Activated CD4-positive, alpha-beta T cell treated with anti-CD3 and anti-CD28 coated beads, Interleukin-2, amount 50 U/mL, for 48 hours (primary cell): ENCODE measurements around the gene ZFHX3.

Source experiments
- DNase-seq, 2 experiments: peaks; one replicate each; pipeline ENCODE4 v3.0.0-alpha.2; 2020

The ZFHX3 gene

DNA sequence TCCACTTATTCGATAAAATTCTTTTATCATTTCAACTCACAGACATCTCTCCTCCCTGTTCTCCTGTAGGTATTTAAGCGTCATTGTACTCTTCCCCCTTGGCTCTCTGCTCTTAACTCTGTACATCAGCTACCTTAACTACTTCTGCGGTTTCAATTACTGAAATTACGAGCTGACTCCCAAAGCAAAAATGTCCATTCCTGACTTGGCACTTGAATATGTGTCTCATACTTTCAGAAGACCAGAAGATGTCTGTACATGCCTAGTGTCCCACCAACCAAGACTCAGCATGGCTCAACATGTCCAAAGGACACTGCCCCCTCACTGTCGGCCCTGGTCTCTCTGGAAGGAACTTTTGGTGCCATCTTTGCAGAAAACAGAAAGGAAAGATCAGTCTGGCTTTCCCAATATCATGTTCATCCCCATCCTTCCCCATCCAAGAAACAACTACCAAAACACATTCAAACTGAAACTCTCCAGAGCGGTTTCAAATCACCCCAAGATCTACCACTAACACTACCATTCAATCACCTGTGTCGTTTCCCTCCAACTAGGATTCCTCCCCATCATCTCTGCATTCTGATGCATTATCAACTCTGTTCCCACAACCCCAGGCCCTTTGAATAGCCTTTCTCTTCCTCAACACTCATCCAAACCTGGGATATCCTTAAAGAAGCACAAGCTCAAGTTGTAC is 74.9 kb downstream of the ZFHX3 start:
- DNase-seq = no peak

DNA sequence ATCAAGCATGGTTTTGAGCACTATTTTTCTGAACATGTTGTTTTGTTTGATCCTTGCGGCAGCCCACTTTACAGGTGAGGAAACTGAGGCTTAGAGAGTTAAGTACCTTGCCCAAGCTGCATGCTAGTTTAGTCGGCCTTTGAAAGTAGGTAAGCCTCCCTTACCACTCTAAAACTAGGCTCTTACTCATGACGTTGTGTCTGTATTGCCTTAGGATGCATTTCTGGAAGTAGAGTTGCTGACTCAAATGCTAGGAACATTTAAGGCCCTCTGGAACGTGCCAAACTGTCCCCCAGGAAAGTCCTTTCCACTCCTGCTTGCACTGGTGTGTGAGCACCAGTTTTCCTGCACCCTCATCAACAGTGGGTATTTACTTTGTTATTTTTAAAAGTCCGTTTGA is 76.6 kb downstream of the ZFHX3 start:
- DNase-seq = no peak

DNA sequence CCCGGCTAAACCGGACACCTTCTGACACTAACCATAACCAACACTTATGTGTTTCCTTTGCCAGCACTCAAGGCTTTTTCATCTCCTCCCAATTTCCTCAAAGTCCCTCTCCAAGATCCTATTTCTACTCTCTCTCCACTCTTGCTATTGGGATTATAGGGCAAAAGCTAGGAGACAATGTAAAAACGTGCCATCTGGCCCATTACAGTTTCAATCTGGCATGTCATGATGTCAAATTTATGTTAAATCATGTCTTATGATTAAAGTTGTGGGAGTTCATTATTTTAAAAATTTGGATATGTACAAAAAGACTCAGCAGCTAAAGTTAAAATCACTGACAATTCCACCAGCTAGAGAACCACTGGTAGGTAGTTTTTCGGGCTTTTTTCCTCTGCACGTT is 77.3 kb downstream of the ZFHX3 start:
- DNase-seq = no peak

DNA sequence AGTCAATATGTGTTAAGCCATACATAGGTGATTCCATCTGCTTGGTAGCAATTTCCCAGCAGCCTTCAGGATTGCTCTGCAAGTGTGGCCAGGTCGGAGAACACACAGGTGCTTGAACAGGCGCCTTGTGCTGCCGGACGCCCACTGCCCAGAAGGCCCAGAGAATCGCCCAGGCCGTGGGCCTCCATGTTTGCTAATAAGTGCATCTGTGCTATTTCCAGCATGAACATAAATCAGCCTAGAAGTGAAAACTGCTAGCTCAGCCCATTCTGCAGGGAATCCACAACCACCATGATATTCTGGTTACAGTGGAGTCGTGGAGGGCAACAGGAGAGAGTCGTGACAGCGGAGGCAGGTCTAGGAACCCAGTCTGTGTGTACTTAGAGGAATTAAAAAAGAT is 78.1 kb downstream of the ZFHX3 start:
- no peak for DNase-seq

DNA sequence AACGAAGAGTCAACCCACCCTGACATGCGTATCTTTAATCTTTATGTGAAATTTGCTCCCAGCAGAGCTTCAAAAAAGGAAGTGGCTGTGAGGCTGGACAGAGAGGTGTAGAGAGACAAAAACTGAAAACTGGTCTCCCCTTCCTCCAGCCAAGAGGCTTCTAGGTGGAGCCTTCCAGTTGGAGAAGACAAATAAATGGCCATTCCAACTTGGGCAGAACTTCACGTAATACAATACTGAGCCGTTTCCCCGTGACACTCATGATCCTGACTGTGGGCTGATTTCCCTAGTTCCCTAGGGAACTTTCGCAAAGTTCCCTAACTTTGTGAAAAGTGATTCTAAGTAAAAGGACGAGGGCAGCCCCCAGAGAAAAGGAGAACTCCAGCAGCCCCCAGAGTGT is 78.8 kb downstream of the ZFHX3 start:
- no peak for DNase-seq

DNA sequence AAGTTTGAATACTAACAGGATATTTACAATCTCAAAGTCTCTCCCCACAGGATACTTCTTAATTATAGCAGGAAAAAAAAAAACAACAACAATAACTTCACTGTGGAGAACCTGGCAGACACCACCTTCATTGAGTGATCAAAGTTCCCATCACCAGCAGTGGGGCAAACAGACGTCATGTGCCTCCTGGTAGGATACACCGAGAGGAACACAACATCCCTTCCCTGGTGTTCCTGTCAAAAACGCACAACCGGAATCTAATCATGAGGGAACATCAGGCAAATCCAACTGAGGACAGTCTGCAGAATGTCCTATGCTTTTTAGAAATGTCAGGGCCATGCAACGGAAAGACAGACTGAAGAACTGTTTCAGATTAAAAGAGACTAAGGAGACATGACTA is 80.0 kb downstream of the ZFHX3 start:
- DNase-seq = no peak

DNA sequence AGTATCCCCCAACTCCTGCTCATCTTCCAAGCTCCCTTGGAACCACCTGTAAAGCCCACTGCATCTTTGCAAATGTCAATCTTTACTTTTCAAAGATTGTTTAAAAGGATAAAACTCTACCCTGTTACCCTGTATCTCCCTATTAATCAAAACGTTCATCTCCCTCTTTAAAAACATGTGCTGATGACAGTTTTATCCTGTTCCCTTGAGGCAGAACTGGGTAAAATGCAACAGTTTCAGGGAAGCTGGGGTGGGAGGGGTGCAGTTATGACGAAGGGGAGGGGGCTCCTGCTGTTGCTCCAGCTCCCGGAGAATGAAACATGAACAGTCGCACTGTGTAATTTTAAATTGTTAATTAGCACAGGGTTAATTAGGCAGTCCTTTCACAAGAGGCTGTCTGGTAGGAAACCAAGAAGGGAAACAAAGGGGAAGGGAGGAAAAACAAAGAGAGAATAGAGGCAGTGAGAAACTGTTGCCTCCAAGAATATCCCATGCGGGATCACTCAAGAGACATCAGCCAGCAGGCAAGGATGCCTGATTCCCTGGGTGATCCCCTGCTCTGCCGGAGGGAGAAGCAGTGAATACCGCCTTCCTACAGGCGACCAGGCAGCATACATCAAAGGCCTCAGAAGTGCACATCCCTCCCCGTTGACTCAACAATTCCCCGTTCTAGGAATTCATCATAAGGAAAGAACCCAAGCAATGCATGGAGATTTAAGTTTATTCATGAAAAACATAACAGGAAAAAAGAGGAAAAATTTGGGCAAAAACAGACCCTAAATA is 84.2 kb downstream of the ZFHX3 start:
- no peak for DNase-seq

DNA sequence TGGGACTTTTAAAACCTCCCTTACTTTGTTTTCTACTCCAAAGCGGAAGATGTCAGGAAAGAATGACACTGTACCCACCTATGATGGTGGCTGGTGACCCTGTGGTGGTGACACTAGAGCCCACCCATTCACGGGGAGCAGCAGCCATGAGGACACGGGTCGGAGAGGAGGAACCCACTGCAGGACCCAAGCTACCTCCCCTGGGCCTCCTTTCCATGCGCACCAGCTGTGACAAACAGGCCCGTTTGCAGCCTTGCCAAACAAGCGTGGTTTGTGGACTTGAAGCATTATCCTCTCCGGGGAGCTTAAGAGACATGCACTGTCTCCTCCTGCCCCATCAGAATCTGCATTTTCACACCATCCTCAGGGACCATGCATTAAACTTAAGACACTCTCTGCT is 85.6 kb downstream of the ZFHX3 start:
- DNase-seq = no peak

DNA sequence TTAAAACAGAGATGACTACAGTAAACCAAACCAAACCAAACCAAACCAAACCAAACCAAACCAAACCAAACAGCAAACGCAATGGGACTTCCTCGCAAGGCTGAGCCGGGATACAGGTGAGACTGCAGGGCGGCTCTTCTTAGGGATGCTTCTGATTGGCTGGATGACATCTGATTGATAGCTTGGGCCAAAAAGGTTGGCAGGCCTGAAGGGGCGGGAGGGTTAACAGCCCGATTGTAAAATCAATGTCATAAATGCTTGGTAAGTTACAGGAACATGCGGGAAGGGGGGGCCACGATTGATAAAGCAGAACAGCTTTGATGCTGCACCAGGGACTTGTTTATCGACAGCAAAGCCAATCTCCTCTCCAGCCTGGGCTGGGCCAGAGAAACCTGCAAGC is 86.1 kb downstream of the ZFHX3 start:
- no peak for DNase-seq

DNA sequence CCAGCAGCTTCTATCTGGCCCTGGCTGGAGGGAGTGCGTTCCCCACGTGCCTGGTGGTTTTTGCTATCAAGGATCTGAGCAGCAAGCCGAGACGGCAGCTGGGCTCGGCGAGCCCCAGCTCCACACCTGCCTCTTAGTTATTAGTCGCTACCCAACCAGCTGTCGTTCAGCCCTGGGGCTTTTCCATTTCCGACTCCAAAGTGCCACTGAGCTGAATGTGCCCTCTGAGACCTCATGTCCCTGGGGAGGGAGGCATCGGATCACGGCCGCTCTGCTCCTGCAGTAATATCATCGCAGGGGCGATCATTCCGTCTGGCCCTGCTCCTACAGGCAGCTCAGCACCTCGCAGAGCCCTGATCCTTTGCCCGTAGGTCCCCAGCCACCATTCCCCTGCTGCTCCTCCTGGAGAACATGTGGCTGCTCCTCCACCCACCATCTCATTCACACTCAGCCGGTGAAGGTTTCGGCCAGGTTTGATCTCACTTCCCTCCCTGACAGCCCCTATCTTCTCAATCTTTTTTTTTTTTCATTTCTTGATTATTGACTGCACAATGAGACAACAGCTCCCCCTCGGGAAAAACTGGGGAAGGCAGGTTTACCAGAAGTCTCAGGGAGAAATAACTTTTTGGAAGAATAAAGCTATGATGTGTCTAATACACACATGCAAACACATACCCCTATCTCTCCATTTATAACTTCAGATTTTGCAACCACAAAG is 86.7 kb downstream of the ZFHX3 start:
- no peak for DNase-seq

DNA sequence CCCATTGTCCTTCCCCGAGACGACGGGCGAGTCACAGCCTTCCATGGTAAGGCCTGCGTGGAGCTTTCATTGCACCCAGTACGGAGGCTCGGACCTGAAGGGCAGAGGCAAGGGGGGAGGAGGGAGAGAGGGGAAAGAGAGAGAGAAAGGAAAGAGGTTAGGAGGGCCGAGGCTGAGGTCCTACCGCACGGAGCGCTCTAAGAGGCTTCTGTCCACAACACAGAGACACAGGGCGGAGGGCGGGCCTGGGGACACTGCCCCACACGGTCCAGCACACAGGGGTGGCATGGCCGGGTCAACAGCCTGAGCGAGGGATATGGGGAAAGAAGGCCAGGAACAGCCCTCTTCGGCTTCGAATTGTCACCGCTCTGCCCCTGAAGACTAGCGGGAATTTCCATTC is 87.8 kb downstream of the ZFHX3 start:
- no peak for DNase-seq

DNA sequence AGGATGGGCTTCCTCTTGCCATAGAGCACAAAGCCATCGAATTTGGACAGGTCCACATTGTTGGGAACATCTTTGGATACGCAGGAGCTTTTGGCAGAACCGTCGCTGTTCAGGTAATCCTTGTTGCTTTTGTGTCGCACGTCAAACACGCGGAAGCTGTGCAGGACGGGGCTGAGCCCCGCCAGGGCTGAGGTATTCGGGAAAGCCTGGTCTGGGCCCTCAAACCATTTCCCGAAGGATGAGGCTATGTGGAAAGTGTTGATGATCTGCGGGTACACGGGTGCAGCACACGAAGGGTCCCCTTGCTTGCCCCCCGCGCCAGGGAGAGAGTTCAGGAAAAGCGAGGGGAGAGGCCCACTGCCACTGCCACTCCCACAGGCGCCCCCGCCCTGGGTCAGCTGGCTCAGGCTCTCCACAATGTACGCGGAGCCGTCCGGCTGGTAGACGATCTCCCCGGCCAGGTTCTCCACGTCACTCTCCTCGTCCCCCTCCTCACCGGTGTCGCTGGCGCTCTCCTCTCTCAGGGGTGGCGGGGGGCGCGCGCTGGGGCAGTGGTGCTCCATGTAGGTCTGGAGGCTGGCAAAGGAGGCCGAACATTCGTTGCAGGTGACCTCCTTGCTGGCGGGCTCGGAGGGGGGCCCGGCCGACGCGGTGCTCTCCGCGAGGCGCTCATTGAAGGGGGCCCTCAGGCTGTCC is 88.5 kb downstream of the ZFHX3 start:
- no peak for DNase-seq

DNA sequence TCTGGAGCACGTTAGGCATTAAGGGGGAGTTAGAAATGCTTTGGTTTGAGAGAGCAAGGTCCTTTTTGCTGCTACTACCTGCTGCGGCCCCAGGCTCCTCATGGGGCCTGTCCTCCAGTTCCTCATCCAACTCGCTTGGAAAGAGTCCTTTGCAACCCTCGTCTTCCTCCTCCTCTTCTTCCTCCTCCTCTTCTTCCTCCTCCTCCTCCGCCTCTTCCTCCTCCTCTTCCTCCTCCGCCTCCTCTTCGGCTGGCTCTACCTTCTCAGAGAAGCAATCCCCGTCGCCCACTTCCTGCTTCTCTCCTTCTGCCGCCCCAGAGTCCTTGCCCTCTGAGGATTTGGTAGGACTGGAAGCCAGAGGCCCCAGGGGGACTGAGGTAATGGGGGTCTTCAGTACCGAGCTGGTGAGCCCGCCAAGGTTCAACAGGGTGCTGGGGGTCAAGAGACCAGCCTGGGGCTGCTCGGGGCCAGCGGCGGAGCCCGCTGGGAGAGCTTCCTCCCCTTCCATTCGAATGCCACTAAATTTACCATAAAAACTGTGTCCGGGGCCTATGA is 89.3 kb downstream of the ZFHX3 start:
- DNase-seq = no peak

DNA sequence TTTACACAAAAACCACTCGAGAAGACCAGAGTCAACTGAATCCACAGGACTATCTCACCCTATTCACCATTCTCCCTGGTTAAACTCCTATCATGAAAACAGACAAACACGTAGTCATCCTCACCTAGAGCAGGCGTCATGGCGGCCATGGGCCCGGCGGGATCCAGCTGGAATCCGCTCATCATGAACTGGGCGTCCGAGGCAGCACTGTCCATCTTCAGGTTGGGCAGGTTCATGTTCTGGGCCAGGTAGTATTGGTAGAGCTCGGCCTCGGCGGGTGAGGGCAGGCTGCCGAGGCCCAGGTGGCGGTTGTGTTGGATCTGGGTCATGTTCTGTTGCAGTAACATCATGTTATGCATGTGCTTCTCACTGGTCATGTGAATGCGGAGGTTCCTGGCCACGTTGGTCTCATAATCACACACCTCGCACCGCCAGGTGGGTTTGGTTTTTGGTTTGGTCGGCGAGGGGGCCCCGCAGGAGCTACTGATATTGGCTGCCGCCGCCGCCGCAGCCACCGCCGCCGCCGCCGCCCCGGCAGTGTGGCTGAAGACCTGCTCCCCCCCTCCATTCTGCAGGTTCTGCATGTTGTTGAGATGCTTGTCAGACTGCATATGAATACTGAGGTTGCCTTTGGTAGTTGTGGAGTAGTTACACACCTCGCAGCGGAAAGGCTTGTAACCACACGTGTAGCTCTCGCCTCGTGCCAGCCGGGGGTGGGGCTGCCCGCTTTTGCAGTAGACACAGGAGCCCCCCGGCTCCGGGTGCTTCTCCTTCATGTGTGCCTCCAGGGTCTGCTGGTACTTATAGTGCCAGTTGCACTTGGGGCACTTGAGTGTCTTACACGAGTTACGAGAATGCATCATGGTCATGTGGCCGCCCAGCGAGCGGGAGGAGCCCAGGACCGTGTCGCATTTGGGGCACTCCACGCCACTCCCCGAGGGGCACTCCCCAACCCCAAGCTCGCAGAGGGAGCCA is 90.3 kb downstream of the ZFHX3 start:
- DNase-seq = no peak

DNA sequence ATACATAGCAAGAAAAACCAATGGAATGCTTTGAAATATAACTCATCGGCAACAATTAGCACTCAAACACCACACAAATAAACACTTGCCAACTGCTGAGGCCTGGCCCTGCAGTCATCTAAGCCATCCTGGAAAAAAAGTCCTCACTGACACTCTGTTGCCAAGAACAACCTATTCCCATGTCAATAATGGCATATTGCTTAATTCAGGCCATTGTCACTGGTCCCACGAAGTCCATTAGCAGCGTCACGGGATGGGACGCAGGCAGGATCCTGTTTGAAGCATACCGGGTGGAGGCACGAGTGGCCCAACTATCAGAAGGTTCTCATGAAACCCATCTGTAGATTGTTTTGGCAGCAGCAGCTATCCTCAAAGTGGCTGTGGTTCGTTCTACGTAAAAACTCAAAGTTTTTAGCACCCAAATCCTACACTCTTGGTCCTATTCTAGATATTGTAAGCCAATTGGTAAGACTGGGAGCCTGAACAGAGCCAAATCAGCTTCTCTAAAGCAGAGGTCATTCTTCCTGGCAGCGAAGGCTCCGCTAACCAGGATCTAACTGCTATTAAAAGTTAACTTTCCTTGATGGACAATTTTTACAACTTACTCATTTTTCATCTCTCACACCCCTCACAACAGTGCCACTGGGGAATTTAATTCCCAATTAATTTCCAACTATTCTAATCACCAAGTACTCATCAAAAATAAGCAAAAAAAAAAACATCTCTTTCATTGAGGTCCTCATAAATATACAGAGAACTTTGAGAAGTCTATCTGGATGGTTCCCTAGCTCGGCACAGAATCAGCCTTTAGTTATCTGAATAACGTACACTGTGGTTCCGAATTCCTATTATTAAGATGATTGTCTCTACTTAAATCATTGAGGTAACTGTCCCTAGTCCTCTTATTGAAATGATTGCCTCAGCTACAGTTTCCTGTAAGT is 91.5 kb downstream of the ZFHX3 start:
- DNase-seq = no peak

DNA sequence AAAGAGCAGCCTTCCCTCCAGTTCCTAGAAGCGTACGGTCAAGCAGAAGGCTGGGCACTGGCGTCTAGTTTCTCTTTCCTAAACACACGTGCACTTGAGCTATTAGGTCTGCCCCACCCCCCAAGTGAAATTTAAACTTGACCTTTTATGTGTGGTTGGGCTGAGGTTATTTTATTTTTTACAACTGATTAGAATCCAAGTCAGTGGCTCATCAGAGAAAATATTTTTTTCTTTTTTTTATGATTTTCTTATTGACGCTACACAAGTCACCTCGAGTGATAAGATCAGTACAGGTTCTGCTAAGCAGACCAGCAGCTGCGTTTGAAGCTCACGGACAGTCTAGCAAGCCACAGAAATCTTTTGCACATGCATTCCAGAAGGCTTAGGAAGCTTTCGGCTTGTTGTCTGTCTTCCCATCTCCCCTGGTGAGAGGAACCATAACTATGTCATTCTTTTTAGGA is 95.1 kb downstream of the ZFHX3 start:
- DNase-seq = no peak

DNA sequence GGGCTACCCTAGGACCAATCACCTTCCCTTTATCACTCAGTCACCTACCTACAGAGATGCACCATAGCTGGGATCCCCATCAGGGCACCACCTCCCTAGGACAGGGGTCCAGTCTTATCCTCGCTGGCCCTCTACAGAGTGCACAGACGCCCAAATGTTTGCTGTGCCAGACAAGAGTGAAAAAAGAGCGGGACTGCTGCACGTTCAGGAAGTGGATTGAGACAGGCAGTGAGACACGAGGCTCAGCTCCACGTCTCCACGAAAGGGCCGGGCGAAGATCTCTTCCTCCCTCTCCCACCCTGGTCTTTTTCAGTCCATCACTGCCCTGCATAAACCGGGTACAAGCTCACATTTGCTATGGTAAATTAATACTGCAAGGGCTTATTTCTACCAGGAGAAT is 95.5 kb downstream of the ZFHX3 start:
- DNase-seq = no peak

DNA sequence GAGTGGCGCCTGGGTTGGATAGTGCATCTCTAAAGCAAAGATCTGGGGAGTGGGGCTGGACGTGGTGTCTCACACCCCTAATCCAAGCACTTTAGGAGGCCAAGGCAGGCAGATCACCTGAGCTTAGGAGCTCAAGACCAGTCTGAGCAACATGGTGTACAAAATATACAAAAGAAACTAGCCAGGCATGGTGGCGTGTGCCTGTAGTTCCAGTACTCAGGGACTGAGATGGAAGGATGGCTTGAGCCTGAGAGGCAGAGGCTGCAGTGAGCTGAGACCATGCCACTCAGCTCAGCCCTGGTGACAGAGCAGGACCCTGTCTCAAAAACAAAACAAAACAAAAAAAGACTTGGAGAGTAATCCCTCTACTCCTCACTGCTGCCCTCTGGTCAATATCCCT is 96.0 kb downstream of the ZFHX3 start:
- no peak for DNase-seq

DNA sequence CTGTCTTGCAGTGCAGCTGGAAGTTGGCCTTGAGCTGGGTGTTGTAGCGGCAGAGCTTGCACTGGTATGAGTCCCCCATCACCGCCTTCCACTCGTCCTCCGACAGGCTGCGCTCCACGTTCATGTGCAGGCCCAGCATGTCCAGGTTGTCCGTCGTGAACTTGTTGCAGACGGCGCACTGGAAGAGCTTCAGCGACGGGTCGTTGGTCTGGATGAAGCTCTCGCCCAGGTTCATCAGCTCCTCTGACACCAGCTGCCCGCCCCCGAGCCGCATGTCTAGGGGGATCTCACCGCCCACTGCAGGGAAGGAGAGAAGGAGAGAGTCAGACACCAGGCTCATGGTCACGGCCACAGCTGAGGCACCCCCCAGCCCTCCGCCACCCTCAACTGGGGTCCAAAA is 97.3 kb downstream of the ZFHX3 start:
- no peak for DNase-seq

DNA sequence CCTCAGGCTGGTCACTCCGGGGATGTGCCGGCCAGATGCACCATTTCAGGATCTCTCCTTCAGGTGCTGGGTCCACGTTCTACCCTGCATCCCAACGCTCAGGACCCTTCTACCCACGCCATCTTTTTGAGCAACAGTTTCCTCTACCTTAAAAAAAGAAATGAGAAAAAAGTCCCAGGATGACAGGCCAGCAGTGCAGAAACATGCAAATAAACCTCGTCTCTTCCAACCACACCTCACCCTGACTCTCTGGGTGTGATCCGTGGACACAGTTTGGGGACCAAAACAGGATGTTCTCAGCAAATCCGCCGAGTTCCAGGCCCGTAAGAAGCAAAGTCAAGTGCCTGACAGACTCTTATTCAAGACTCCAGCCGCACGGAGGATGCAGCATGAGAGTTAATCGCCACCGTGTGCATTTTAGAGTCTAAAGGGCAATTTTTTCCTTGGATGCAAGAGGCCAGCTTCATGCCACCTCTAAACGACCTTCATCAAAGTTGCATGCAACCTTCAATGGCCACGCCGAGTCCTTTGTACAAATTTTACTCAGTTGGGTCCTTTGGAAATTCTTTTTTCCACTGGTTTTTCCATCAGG is 99.6 kb downstream of the ZFHX3 start:
- DNase-seq = no peak
